Trophoblast cell (in vitro differentiated cells and primary cell): ENCODE measurements around the gene SERPINB1.

Source experiments
- DNase-seq, 2 donors: peaks; one replicate each; pipeline ENCODE4 v3.0.0-alpha.2; 2016
- H2AFZ ChIP-seq: 2 replicates; pipeline ENCODE4 v1.6.1; 2013; ENCODE audit warnings: low read length, moderate library complexity, mild to moderate bottlenecking; ENCODE audit not compliant: insufficient read depth, poor library complexity
- H2AK5ac ChIP-seq: 2 replicates; pipeline ENCODE4 v1.6.1; 2013; ENCODE audit warnings: mild to moderate bottlenecking, low read length
- H2BK120ac ChIP-seq: 2 replicates; pipeline ENCODE4 v1.6.1; 2013; ENCODE audit warnings: low read length, mild to moderate bottlenecking, moderate library complexity; ENCODE audit not compliant: insufficient read depth, poor library complexity
- H2BK12ac ChIP-seq: 2 replicates; pipeline ENCODE4 v1.6.1; 2013; ENCODE audit warnings: mild to moderate bottlenecking, low read length, moderate library complexity
- H2BK5ac ChIP-seq: 2 replicates; pipeline ENCODE4 v1.6.1; 2013; ENCODE audit warnings: low read length, low read depth, moderate library complexity, mild to moderate bottlenecking; ENCODE audit not compliant: poor library complexity
- H3K14ac ChIP-seq: 2 replicates; pipeline ENCODE4 v1.6.1; 2013; ENCODE audit warnings: mild to moderate bottlenecking, low read length
- H3K18ac ChIP-seq: 2 replicates; pipeline ENCODE4 v1.6.1; 2013; ENCODE audit warnings: mild to moderate bottlenecking, low read length
- H3K23ac ChIP-seq: 2 replicates; pipeline ENCODE4 v1.6.1; 2013; ENCODE audit warnings: low read length
- H3K27ac ChIP-seq: 2 replicates; pipeline ENCODE4 v1.5.1; 2013; ENCODE audit warnings: low read depth, mild to moderate bottlenecking, inconsistent platforms, low read length, moderate library complexity
- H3K27me3 ChIP-seq: 2 replicates; pipeline ENCODE4 v1.6.1; 2013; ENCODE audit warnings: inconsistent platforms, mild to moderate bottlenecking, low read length, moderate library complexity; ENCODE audit not compliant: insufficient read depth
- H3K36me3 ChIP-seq, 2 experiments: 1 replicate in 1 of 2; 2 replicates in 1 of 2; pipeline ENCODE4 v1.6.1; 2013; ENCODE audit warnings: low read length in 2 of 2, mild to moderate bottlenecking in 2 of 2, moderate library complexity in 1 of 2; ENCODE audit not compliant: insufficient read depth in 2 of 2, control insufficient read depth in 1 of 2
- H3K4ac ChIP-seq: 2 replicates; pipeline ENCODE4 v1.6.1; 2013; ENCODE audit warnings: low read depth, mild to moderate bottlenecking, low read length, moderate library complexity
- H3K4me1 ChIP-seq, 2 experiments: 1 replicate in 1 of 2; 2 replicates in 1 of 2; pipeline ENCODE4 v1.6.1; 2013; ENCODE audit warnings: low read length in 2 of 2, mild to moderate bottlenecking in 2 of 2, moderate library complexity in 1 of 2; ENCODE audit not compliant: insufficient read depth in 2 of 2, control insufficient read depth in 1 of 2
- H3K4me2 ChIP-seq: 2 replicates; pipeline ENCODE4 v1.6.1; 2013; ENCODE audit warnings: inconsistent platforms, mild to moderate bottlenecking, low read length, moderate library complexity
- H3K4me3 ChIP-seq: 2 replicates; pipeline ENCODE4 v1.5.1; 2013; ENCODE audit warnings: mild to moderate bottlenecking, low read depth, low read length, inconsistent platforms
- H3K79me1 ChIP-seq: one replicate; pipeline ENCODE4 v1.6.1; 2013; ENCODE audit warnings: low read length
- H3K79me2 ChIP-seq: 2 replicates; pipeline ENCODE4 v1.6.1; 2013; ENCODE audit warnings: low read length, mild to moderate bottlenecking; ENCODE audit not compliant: control insufficient read depth, insufficient read depth, poor library complexity
- H3K9ac ChIP-seq: 2 replicates; pipeline ENCODE4 v1.6.1; 2013; ENCODE audit warnings: mild to moderate bottlenecking, low read length
- H3K9me3 ChIP-seq: 2 replicates; pipeline ENCODE4 v1.6.1; 2013; ENCODE audit warnings: low read depth, mild to moderate bottlenecking, control low read depth, inconsistent platforms, low read length; ENCODE audit not compliant: insufficient read depth
- H4K12ac ChIP-seq: 2 replicates; pipeline ENCODE4 v1.6.1; 2013; ENCODE audit warnings: low read depth, mild to moderate bottlenecking, low read length, moderate library complexity
- H4K8ac ChIP-seq: 2 replicates; pipeline ENCODE4 v1.6.1; 2013; ENCODE audit warnings: low read depth, mild to moderate bottlenecking, low read length, moderate library complexity
- H4K91ac ChIP-seq: one replicate; pipeline ENCODE4 v1.6.1; 2013; ENCODE audit warnings: low read depth, mild to moderate bottlenecking, low read length, moderate library complexity
- WGBS: extraction: QIAGEN DNeasy Blood & Tissue Kit; methylation state at CpG from one replicate; pipeline ENCODE4 v1.1.7; 2013; ENCODE audit warnings: missing lambda C conversion rate; ENCODE audit not compliant: insufficient read length, insufficient coverage; ENCODE audit errors: extremely low coverage; 5-methylcytosine and 5-hydroxymethylcytosine counted together

The SERPINB1 gene

DNA sequence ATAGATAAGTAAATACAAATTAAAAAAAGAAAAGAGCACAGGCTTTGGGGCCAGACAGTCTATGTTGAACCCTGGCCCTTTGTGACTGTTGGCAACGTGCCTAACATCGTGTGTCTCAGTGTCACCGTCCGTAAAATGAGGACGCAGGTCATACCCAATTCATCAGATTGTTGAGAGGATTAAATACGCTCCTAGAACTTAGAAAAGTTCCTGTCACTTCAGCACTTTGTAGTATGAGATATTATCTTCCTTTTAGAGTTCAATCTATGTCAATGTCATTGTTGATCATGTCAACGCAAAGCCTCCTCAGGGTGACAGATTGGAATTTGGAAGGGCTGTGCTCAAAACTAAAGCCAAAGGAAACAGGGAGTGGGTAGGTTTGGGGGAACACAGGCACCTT is 21.7 kb downstream of the SERPINB1 start:
- H3K14ac ChIP-seq = no peak overlapping the region
- no peak overlapping the region for H2AFZ ChIP-seq
- H3K4me1 ChIP-seq = no peaks in the 10 kb centered on the region
- no peak overlapping the region for H4K8ac ChIP-seq
- no peak overlapping the region for H3K27ac ChIP-seq
- no peak overlapping the region for H2AK5ac ChIP-seq
- H2BK5ac ChIP-seq = no peak overlapping the region
- H3K9me3 ChIP-seq = no peaks in the 10 kb centered on the region
- H3K23ac ChIP-seq = no peak overlapping the region
- no peak overlapping the region for H2BK12ac ChIP-seq
- no peak overlapping the region for H4K12ac ChIP-seq
- no peak for DNase-seq
- H3K4me3 ChIP-seq = no peak overlapping the region
- no peak overlapping the region for H3K4ac ChIP-seq
- no peaks in the 10 kb centered on the region for H3K79me2 ChIP-seq
- no peak overlapping the region for H3K4me2 ChIP-seq
- H3K18ac ChIP-seq = no peak overlapping the region
- no peaks in the 10 kb centered on the region for H3K27me3 ChIP-seq
- no peak overlapping the region for H3K9ac ChIP-seq
- H4K91ac ChIP-seq = no peak overlapping the region
- H3K36me3 ChIP-seq = no peaks in the 10 kb centered on the region
- WGBS = no CpG with 5 or more reads among the region's 7 CpGs
- H2BK120ac ChIP-seq = no peak overlapping the region
- no peaks in the 10 kb centered on the region for H3K79me1 ChIP-seq

DNA sequence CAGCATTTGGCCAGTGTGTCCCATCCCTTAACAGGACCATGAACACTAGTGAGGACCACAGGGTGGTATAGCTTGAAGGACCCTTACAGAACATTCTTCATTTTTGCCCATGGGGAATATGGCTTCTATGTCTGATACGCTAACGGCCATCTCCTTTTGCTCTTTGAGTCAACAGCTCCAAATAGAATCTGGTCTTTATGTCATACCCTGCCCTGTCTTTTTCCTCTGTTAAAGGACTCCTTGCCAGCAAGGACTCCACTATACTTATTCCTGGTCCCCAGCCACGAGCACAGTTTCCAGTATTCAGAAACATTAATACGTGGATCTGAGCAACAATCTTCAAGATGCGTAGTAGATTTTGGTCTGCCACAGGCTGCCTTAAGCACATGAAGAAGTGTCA is 22.5 kb downstream of the SERPINB1 start:
- Histone ChIP-seq H2AK5ac (no peak overlapping the region), H3K23ac (no peak overlapping the region), H3K4ac (no peak overlapping the region), H2BK5ac (no peak overlapping the region), H2BK12ac (no peak overlapping the region), H4K12ac (no peak overlapping the region), H3K36me3 (no peaks in the 10 kb centered on the region), H2BK120ac (no peak overlapping the region), H3K27ac (no peak overlapping the region), H4K91ac (no peak overlapping the region), H3K27me3 (no peaks in the 10 kb centered on the region), H3K79me2 (no peaks in the 10 kb centered on the region), H3K9me3 (no peaks in the 10 kb centered on the region), H3K4me3 (no peak overlapping the region), H3K9ac (no peak overlapping the region), H3K14ac (no peak overlapping the region), H2AFZ (no peak overlapping the region), H3K79me1 (no peaks in the 10 kb centered on the region), H4K8ac (no peak overlapping the region), H3K4me2 (no peak overlapping the region), H3K4me1 (no peaks in the 10 kb centered on the region), H3K18ac (no peak overlapping the region)
- no peak for DNase-seq
- no CpG with 5 or more reads among the region's 5 CpGs for WGBS

DNA sequence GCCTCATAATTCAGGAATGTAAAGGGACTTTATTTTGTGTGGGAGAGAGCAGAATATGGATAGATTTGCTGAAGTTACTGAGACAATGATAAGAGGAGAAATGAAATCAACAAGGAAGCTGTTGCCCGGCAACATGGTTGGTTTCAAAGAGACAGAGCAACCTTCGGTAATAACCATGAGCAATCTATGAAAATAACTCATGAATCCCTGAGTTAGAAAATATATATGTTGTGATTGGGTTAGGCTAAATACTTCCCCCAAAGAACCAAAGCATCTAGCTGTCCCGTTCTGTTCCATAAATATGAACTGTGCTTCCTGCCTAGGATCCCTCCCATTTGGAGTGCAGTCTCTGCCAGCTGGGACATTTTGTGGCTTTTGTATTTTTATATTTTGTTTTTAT is 23.1 kb downstream of the SERPINB1 start:
- no peaks in the 10 kb centered on the region for H3K27me3 ChIP-seq
- no peak overlapping the region for H3K23ac ChIP-seq
- no peak overlapping the region for H2BK120ac ChIP-seq
- WGBS = no CpG with 5 or more reads among the region's 3 CpGs
- no peak overlapping the region for H2AK5ac ChIP-seq
- H4K12ac ChIP-seq = no peak overlapping the region
- H3K36me3 ChIP-seq = no peaks in the 10 kb centered on the region
- H4K8ac ChIP-seq = no peak overlapping the region
- no peaks in the 10 kb centered on the region for H3K79me2 ChIP-seq
- H2BK5ac ChIP-seq = no peak overlapping the region
- H3K4ac ChIP-seq = no peak overlapping the region
- no peaks in the 10 kb centered on the region for H3K4me1 ChIP-seq
- no peak overlapping the region for H3K27ac ChIP-seq
- H2AFZ ChIP-seq = no peak overlapping the region
- no peaks in the 10 kb centered on the region for H3K9me3 ChIP-seq
- no peak overlapping the region for H3K4me2 ChIP-seq
- H3K79me1 ChIP-seq = no peaks in the 10 kb centered on the region
- H4K91ac ChIP-seq = no peak overlapping the region
- DNase-seq = peak in 1 of 2 donors; percentile 11
- H3K18ac ChIP-seq = no peak overlapping the region
- no peak overlapping the region for H3K14ac ChIP-seq
- H3K4me3 ChIP-seq = no peak overlapping the region
- H3K9ac ChIP-seq = no peak overlapping the region
- no peak overlapping the region for H2BK12ac ChIP-seq

- no CpG with 5 or more reads among the region's 4 CpGs for WGBS
Measured at GRCh38 chr6:2817903-2818443, 23.7 kb downstream of the SERPINB1 start.

More at GRCh38 chr6:2817903-2818443, 23.7 kb downstream of the SERPINB1 start:
- Histone ChIP-seq H3K23ac (no peak overlapping the region), H3K4me1 (no peaks in the 10 kb centered on the region), H4K91ac (no peak overlapping the region), H2BK120ac (no peak overlapping the region), H3K9me3 (no peaks in the 10 kb centered on the region), H3K4me2 (no peak overlapping the region), H2AK5ac (no peak overlapping the region), H3K9ac (no peak overlapping the region), H3K18ac (no peak overlapping the region), H3K36me3 (no peaks in the 10 kb centered on the region), H3K27me3 (no peaks in the 10 kb centered on the region), H4K12ac (no peak overlapping the region), H3K27ac (no peak overlapping the region), H3K79me1 (no peaks in the 10 kb centered on the region), H2AFZ (no peak overlapping the region), H2BK5ac (no peak overlapping the region), H4K8ac (no peak overlapping the region), H3K14ac (no peak overlapping the region), H3K4ac (no peak overlapping the region), H2BK12ac (no peak overlapping the region), H3K4me3 (no peak overlapping the region), H3K79me2 (no peaks in the 10 kb centered on the region)
- peak in 1 of 2 donors; percentile 39 for DNase-seq
